RWPE2 (cell line): ENCODE results near the gene RPRML.

ENCODE experiments used
- ATAC-seq: fragments of 200-7000 bp; cut with Tn5 transposase; 3 replicates; pipeline ENCODE4 v1.9.1; 2021; ENCODE audit warnings: low read depth
- DNase-seq: peaks from one replicate; pipeline ENCODE4 v3.0.0-alpha.2; 2020; ENCODE audit warnings: low spot score
- H3K27ac ChIP-seq: fragments of 450-650 bp; 2 replicates; pipeline ENCODE4 v1.5.1; 2017; ENCODE audit warnings: mild to moderate bottlenecking; ENCODE audit not compliant: poor library complexity, severe bottlenecking
- H3K27me3 ChIP-seq: fragments of 250-450 bp; sonication (Bioruptor Pico); 2 replicates; pipeline ENCODE4 v1.5.1; 2021; ENCODE audit warnings: mild to moderate bottlenecking, moderate library complexity; ENCODE audit not compliant: insufficient read depth, poor library complexity, severe bottlenecking
- H3K36me3 ChIP-seq: fragments of 250-450 bp; sonication (Bioruptor Pico); 2 replicates; pipeline ENCODE4 v1.5.1; 2020; ENCODE audit warnings: low read depth, mild to moderate bottlenecking, moderate library complexity
- H3K4me1 ChIP-seq: fragments of 250-450 bp; sonication (Bioruptor Pico); 2 replicates; pipeline ENCODE4 v1.5.1; 2021; ENCODE audit warnings: mild to moderate bottlenecking, moderate library complexity; ENCODE audit not compliant: insufficient read depth, poor library complexity, severe bottlenecking
- H3K4me3 ChIP-seq: fragments of 250-450 bp; sonication (Bioruptor Pico); 2 replicates; pipeline ENCODE4 v1.5.1; 2021; ENCODE audit warnings: mild to moderate bottlenecking, moderate library complexity; ENCODE audit not compliant: severe bottlenecking
- H3K9me3 ChIP-seq: fragments of 250-450 bp; sonication (Bioruptor Pico); 2 replicates; pipeline ENCODE4 v1.5.1; 2021; ENCODE audit warnings: mild to moderate bottlenecking, moderate library complexity; ENCODE audit not compliant: severe bottlenecking
- TF ChIP-seq, protein P1 (sequence below): fragments of 450-650 bp; IDR thresholded peaks from one replicate; pipeline ENCODE4 v1.5.1; 2017; ENCODE audit warnings: mild to moderate bottlenecking, moderate library complexity; ENCODE audit not compliant: poor library complexity, severe bottlenecking

Gene RPRML

DNA sequence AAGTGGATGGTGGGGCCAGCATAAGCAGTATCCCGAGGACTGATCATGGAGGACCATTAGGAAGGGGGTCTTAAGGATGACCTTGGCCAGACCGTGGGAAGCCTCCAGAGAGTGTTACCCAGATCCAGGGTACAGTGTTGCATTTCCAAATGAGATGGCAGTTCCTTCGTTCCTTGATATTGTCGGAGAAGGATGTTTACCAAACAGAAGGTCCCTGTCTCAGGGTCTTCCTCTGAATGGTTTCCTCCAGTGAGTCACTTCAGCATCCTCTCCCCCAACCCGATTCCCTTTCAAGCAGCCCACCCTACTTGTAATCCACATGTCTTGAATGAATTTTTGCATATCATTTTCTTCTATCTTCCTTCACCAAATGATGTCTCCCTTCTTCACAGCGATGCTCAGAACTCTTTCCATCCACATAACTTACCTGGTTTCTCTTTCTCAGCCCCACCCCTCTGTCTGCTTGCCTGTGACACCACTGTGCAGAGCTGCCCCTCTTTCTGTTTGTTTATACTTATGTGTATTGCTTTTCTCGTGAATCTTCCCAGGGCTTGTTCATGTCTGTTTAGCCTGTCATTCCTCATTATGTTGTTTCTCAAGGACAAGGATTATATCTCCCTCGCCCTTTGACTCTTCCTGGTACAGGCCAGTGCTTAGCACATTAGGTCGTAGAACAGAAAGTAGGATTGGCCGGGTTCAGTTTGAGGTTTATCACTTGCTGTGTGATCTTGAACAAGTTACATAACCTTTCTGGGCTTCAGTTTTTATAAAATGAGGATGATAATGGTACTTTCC is 50.4 kb downstream of the RPRML start:
- Histone ChIP-seq H3K4me3 (no peak overlapping the region), H3K36me3 (peaks cover 53% of the 10 kb centered on the region), H3K27ac (peak overlapping the region; percentile 64), H3K9me3 (no peaks in the 10 kb centered on the region), H3K27me3 (no peaks in the 10 kb centered on the region), H3K4me1 (peaks cover 18% of the 10 kb centered on the region)
- ATAC-seq, result no peak
- DNase-seq, result no peak
- TF ChIP-seq, protein P1, sequence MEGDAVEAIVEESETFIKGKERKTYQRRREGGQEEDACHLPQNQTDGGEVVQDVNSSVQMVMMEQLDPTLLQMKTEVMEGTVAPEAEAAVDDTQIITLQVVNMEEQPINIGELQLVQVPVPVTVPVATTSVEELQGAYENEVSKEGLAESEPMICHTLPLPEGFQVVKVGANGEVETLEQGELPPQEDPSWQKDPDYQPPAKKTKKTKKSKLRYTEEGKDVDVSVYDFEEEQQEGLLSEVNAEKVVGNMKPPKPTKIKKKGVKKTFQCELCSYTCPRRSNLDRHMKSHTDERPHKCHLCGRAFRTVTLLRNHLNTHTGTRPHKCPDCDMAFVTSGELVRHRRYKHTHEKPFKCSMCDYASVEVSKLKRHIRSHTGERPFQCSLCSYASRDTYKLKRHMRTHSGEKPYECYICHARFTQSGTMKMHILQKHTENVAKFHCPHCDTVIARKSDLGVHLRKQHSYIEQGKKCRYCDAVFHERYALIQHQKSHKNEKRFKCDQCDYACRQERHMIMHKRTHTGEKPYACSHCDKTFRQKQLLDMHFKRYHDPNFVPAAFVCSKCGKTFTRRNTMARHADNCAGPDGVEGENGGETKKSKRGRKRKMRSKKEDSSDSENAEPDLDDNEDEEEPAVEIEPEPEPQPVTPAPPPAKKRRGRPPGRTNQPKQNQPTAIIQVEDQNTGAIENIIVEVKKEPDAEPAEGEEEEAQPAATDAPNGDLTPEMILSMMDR, result no peak
